Measurements from ENCODE around the gene CSK. TPM values are rescaled to one million over a fixed set of nuclear protein-coding genes. Genes with fewer than 3 reads are reported as not detected.

Gene CSK
- total RNA-seq, 2 donors from 2014 or later = 64.3 to 68.5 TPM

GRCh38 chr15:74807282-74807681 lies 25.4 kb downstream of the CSK start:
- 87 to 88% methylated on average over 5 of the region's 5 CpGs for WGBS, 2 experiments (ENCODE audit: insufficient coverage in 1 of 2, insufficient read length in 1 of 2)
- no peak overlapping the region for H3K27ac Mint-ChIP-seq
- Histone ChIP-seq H3K4me1 (ENCODE audit: control insufficient read depth, insufficient read depth, low read length) (no peaks in the 10 kb centered on the region), H3K27me3 (ENCODE audit: control insufficient read depth, insufficient read depth, low read length, poor library complexity, severe bottlenecking) (no peaks in the 10 kb centered on the region), H3K4me3 (ENCODE audit: low read length) (no peak overlapping the region), H3K9me3 (ENCODE audit: control insufficient read depth, low read length) (no peaks in the 10 kb centered on the region), H3K27ac (ENCODE audit: low read depth, low read length) (no peak overlapping the region), H3K36me3 (ENCODE audit: control insufficient read depth, insufficient read depth, low read length) (peaks cover 17% of the 10 kb centered on the region), H3K9ac (ENCODE audit: extremely low read depth, low read length, poor library complexity, severe bottlenecking) (no peak overlapping the region)
- no peak overlapping the region for H3K4me3 Mint-ChIP-seq
- H3K36me3 Mint-ChIP-seq (ENCODE audit: low read depth) = peaks cover 19% of the 10 kb centered on the region
- DNase-seq = no peak
- no peaks in the 10 kb centered on the region for H3K27me3 Mint-ChIP-seq (ENCODE audit: insufficient read depth)
- no peak for TF ChIP-seq CTCF (conservative IDR thresholded peaks at IDR 0.05)
- no peaks in the 10 kb centered on the region for H3K9me3 Mint-ChIP-seq
- H3K4me1 Mint-ChIP-seq = peaks cover 4% of the 10 kb centered on the region

- DNase-seq = no peak
- H3K36me3 ChIP-seq (ENCODE audit: control insufficient read depth, insufficient read depth, low read length) = peaks cover 11% of the 10 kb centered on the region
- H3K27me3 Mint-ChIP-seq (ENCODE audit: insufficient read depth) = no peaks in the 10 kb centered on the region
- H3K4me1 Mint-ChIP-seq = peaks cover 4% of the 10 kb centered on the region
- H3K9me3 ChIP-seq (ENCODE audit: control insufficient read depth, low read length) = no peaks in the 10 kb centered on the region
- 93 to 95% methylated on average over 18 of the region's 18 CpGs for WGBS, 2 experiments (ENCODE audit: insufficient coverage in 1 of 2, insufficient read length in 1 of 2)
- no peaks in the 10 kb centered on the region for H3K4me1 ChIP-seq (ENCODE audit: control insufficient read depth, insufficient read depth, low read length)
- no peak overlapping the region for H3K4me3 Mint-ChIP-seq
- H3K27ac Mint-ChIP-seq = no peak overlapping the region
- H3K9me3 Mint-ChIP-seq = no peaks in the 10 kb centered on the region
- H3K9ac ChIP-seq (ENCODE audit: extremely low read depth, low read length, poor library complexity, severe bottlenecking) = no peak overlapping the region
- no peak overlapping the region for H3K27ac ChIP-seq (ENCODE audit: low read depth, low read length)
- H3K27me3 ChIP-seq (ENCODE audit: control insufficient read depth, insufficient read depth, low read length, poor library complexity, severe bottlenecking) = no peaks in the 10 kb centered on the region
- TF ChIP-seq CTCF (conservative IDR thresholded peaks at IDR 0.05) = no peak
- H3K36me3 Mint-ChIP-seq (ENCODE audit: low read depth) = peaks cover 11% of the 10 kb centered on the region
- no peak overlapping the region for H3K4me3 ChIP-seq (ENCODE audit: low read length)
Observed at GRCh38 chr15:74808078-74808839, 26.4 kb downstream of the CSK start.

DNA sequence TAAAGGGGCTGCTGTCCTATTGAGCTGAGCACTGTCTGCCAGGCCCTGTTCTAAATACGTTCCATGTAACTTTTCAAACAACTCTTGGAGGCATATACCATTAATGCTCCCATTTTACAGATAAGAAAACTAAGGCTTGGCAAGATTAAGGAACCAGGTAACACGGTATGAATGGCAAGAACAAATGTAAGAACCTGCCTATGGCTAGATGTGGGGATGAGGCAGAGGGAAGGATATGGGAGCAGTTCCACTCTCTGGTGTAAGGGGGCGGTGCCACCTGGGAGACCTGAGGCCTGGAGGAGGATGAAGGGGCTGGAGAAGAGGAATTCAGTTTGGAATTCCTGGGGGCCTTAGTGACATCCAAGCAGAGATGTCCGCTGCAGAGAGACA lies 27.0 kb downstream of the CSK start:
- no peak overlapping the region for H3K4me3 Mint-ChIP-seq
- peaks cover 9% of the 10 kb centered on the region for H3K36me3 Mint-ChIP-seq (ENCODE audit: low read depth)
- H3K9me3 Mint-ChIP-seq = no peaks in the 10 kb centered on the region
- H3K9me3 ChIP-seq (ENCODE audit: control insufficient read depth, low read length) = no peaks in the 10 kb centered on the region
- no peak overlapping the region for H3K4me3 ChIP-seq (ENCODE audit: low read length)
- peaks cover 5% of the 10 kb centered on the region for H3K36me3 ChIP-seq (ENCODE audit: control insufficient read depth, insufficient read depth, low read length)
- H3K27ac Mint-ChIP-seq = peak overlapping the region; percentile 72
- no peaks in the 10 kb centered on the region for H3K27me3 Mint-ChIP-seq (ENCODE audit: insufficient read depth)
- DNase-seq = peak; percentile 81
- 73 to 91% methylated on average over 1 to 4 of the region's 4 CpGs for WGBS, 2 experiments (ENCODE audit: insufficient coverage in 1 of 2, insufficient read length in 1 of 2)
- no peaks in the 10 kb centered on the region for H3K4me1 ChIP-seq (ENCODE audit: control insufficient read depth, insufficient read depth, low read length)
- H3K27me3 ChIP-seq (ENCODE audit: control insufficient read depth, insufficient read depth, low read length, poor library complexity, severe bottlenecking) = no peaks in the 10 kb centered on the region
- H3K4me1 Mint-ChIP-seq = peaks cover 4% of the 10 kb centered on the region
- H3K9ac ChIP-seq (ENCODE audit: extremely low read depth, low read length, poor library complexity, severe bottlenecking) = no peak overlapping the region
- TF ChIP-seq CTCF (conservative IDR thresholded peaks at IDR 0.05) = peak; percentile 70
- no peak overlapping the region for H3K27ac ChIP-seq (ENCODE audit: low read depth, low read length)

Measured in endodermal cell (in vitro differentiated cells).